ENCODE data around the gene CORO2B.
"Not testable (repeated sequence)": the region's sequence is repeated elsewhere in the genome, so short reads cannot be mapped to it uniquely, and the experiment has no call there.

The CORO2B gene

GRCh38 chr15:68646696-68647095 lies 67.9 kb downstream of the CORO2B start:
- no peak for DNase-seq
- in situ Hi-C loops (cut with HindIII; ENCODE audit: low pct_ligation_motif_present, low sequenced_read_pairs), result no loop called here
- Histone ChIP-seq H3K27me3 (replicated peaks) (no peaks in the 10 kb centered on the region), H3K36me3 (replicated peaks) (no peaks in the 10 kb centered on the region), H3K27ac (no peak overlapping the region), H3K4me3 (ENCODE audit: low read depth, low read length) (no peak overlapping the region)
- TF ChIP-seq, protein P1, sequence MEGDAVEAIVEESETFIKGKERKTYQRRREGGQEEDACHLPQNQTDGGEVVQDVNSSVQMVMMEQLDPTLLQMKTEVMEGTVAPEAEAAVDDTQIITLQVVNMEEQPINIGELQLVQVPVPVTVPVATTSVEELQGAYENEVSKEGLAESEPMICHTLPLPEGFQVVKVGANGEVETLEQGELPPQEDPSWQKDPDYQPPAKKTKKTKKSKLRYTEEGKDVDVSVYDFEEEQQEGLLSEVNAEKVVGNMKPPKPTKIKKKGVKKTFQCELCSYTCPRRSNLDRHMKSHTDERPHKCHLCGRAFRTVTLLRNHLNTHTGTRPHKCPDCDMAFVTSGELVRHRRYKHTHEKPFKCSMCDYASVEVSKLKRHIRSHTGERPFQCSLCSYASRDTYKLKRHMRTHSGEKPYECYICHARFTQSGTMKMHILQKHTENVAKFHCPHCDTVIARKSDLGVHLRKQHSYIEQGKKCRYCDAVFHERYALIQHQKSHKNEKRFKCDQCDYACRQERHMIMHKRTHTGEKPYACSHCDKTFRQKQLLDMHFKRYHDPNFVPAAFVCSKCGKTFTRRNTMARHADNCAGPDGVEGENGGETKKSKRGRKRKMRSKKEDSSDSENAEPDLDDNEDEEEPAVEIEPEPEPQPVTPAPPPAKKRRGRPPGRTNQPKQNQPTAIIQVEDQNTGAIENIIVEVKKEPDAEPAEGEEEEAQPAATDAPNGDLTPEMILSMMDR (IDR thresholded peaks at IDR 0.05; ENCODE audit: low read depth, low read length, missing control alignments), result no peak

DNA sequence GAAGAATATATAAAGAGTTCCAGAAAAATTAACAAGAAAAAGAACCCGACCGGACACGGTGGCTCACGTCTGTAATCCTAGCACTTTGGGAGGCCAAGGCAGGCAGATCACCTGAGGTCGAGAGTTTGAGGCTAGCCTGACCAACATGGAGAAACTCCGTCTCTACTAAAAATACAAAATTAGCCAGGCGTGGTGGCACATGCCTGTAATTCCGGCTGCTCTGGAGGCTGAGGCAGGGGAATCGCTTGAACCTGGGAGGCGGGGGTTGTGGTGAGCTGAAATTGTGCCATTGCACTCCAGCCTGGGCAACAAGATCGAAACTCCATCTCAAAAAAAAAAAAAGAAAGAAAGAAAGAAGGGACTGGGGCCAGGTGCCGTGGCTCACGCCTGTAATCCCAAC lies 68.6 kb downstream of the CORO2B start:
- H3K36me3 ChIP-seq (replicated peaks); DNase-seq; H3K27me3 ChIP-seq (replicated peaks); H3K27ac ChIP-seq; H3K4me3 ChIP-seq (ENCODE audit: low read depth, low read length); in situ Hi-C loops (cut with HindIII; ENCODE audit: low pct_ligation_motif_present, low sequenced_read_pairs): not testable (repeated sequence)

GRCh38 chr15:68650901-68651709 lies 72.3 kb downstream of the CORO2B start:
- in situ Hi-C loops (cut with HindIII; ENCODE audit: low pct_ligation_motif_present, low sequenced_read_pairs), result no loop called here
- no peaks in the 10 kb centered on the region for H3K27me3 ChIP-seq (replicated peaks)
- DNase-seq, result no peak
- H3K27ac ChIP-seq, result no peak overlapping the region
- TF ChIP-seq, protein P1 (IDR thresholded peaks at IDR 0.05; ENCODE audit: low read depth, low read length, missing control alignments), result peak; percentile 97
- no peak overlapping the region for H3K4me3 ChIP-seq (ENCODE audit: low read depth, low read length)
- no peaks in the 10 kb centered on the region for H3K36me3 ChIP-seq (replicated peaks)

DNA sequence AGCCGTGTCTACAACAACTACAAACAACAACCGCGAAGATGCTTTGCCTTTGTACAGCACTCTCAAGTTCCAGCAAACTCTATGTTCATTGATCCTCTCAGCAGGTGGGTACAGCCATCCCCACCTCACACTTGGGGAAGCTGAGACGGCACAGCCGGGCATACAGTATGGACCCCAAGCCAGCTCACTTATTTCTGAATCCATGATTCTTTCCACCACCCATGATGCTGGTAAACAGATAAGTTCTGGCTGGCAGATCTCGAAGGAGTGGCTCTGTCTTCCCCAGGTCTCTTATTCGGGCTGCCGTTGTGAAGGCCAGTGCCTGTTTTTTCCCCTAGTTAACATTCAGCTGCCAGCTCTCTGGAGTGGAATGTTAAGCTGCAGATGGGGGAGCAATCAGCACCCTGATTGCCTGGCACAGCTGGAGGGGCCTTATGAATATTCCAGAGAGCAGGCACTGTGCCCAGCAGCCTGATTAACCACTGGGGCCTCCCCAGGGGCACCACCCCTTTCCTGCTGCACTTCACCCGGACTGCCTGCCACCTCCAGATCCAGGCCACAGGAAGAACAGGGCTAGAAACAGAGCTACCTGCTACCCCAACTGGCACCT lies 73.2 kb downstream of the CORO2B start:
- in situ Hi-C loops (cut with HindIII; ENCODE audit: low pct_ligation_motif_present, low sequenced_read_pairs), result no loop called here
- TF ChIP-seq, protein P1 (IDR thresholded peaks at IDR 0.05; ENCODE audit: low read depth, low read length, missing control alignments), result no peak
- Histone ChIP-seq H3K27me3 (replicated peaks) (no peaks in the 10 kb centered on the region), H3K4me3 (ENCODE audit: low read depth, low read length) (no peak overlapping the region), H3K27ac (no peak overlapping the region), H3K36me3 (replicated peaks) (no peaks in the 10 kb centered on the region)
- DNase-seq, result no peak

- no peak overlapping the region for H3K27ac ChIP-seq
- DNase-seq, result no peak
- in situ Hi-C loops (cut with HindIII; ENCODE audit: low pct_ligation_motif_present, low sequenced_read_pairs), result no loop called here
- TF ChIP-seq, protein P1 (IDR thresholded peaks at IDR 0.05; ENCODE audit: low read depth, low read length, missing control alignments), result no peak
- no peaks in the 10 kb centered on the region for H3K36me3 ChIP-seq (replicated peaks)
- no peaks in the 10 kb centered on the region for H3K27me3 ChIP-seq (replicated peaks)
- H3K4me3 ChIP-seq (ENCODE audit: low read depth, low read length), result no peak overlapping the region
These were observed 74.3 kb downstream of the CORO2B start for GRCh38 chr15:68653031-68653635.

- H3K27me3 ChIP-seq (replicated peaks), result no peaks in the 10 kb centered on the region
- in situ Hi-C loops (cut with HindIII; ENCODE audit: low pct_ligation_motif_present, low sequenced_read_pairs), result no loop called here
- no peaks in the 10 kb centered on the region for H3K36me3 ChIP-seq (replicated peaks)
- no peak overlapping the region for H3K4me3 ChIP-seq (ENCODE audit: low read depth, low read length)
- TF ChIP-seq, protein P1 (IDR thresholded peaks at IDR 0.05; ENCODE audit: low read depth, low read length, missing control alignments), result no peak
- DNase-seq, result no peak
- no peak overlapping the region for H3K27ac ChIP-seq
These were observed 75.0 kb downstream of the CORO2B start for GRCh38 chr15:68653801-68654200.
